GM15510 (cell line): ENCODE results near the gene HEYL.

Experiments
- POLR2A ChIP-seq: IDR thresholded peaks from 3 replicates; pipeline ENCODE4 v1.6.1; 2011; ENCODE audit warnings: borderline replicate concordance; ENCODE audit not compliant: insufficient read length; ENCODE audit errors: extremely low read depth

Gene HEYL

GRCh38 chr1:39673215-39673614, 33.8 kb upstream of the HEYL start:
- no peak for TF ChIP-seq POLR2A

GRCh38 chr1:39672551-39672947, 33.1 kb upstream of the HEYL start:
- no peak for TF ChIP-seq POLR2A

GRCh38 chr1:39671793-39672550, 32.5 kb upstream of the HEYL start, which contains the start of gene NT5C1A:
Gene NT5C1A (minus strand): TSS chr1:39672107. CDS start chr1:39672038, 69 bp downstream.
- TF ChIP-seq POLR2A = no peak

GRCh38 chr1:39671433-39671792, 32.0 kb upstream of the HEYL start:
- no peak for TF ChIP-seq POLR2A

- TF ChIP-seq POLR2A = no peak
These were observed 31.2 kb upstream of the HEYL start for GRCh38 chr1:39670689-39671088.

GRCh38 chr1:39668894-39669293, 29.5 kb upstream of the HEYL start:
- TF ChIP-seq POLR2A = no peak

- no peak for TF ChIP-seq POLR2A
These were observed 28.7 kb upstream of the HEYL start for GRCh38 chr1:39668111-39668510.

- no peak for TF ChIP-seq POLR2A
These were observed 27.3 kb upstream of the HEYL start for GRCh38 chr1:39666772-39667171.

GRCh38 chr1:39663559-39663958, 24.1 kb upstream of the HEYL start:
- no peak for TF ChIP-seq POLR2A

GRCh38 chr1:39662861-39663260, 23.4 kb upstream of the HEYL start:
- no peak for TF ChIP-seq POLR2A

GRCh38 chr1:39659538-39659937, 20.1 kb upstream of the HEYL start:
- TF ChIP-seq POLR2A = no peak

GRCh38 chr1:39659110-39659509, 19.7 kb upstream of the HEYL start:
- TF ChIP-seq POLR2A = no peak

- no peak for TF ChIP-seq POLR2A
These were observed 18.6 kb upstream of the HEYL start for GRCh38 chr1:39657923-39658485.

- TF ChIP-seq POLR2A = no peak
These were observed 18.0 kb upstream of the HEYL start for GRCh38 chr1:39657402-39657801.

- TF ChIP-seq POLR2A = no peak
These were observed 16.9 kb upstream of the HEYL start for GRCh38 chr1:39656391-39656790.

- TF ChIP-seq POLR2A = no peak
These were observed 16.3 kb upstream of the HEYL start for GRCh38 chr1:39655578-39656268.

GRCh38 chr1:39654291-39654690, 14.8 kb upstream of the HEYL start:
- TF ChIP-seq POLR2A = no peak

GRCh38 chr1:39653546-39654031, 14.1 kb upstream of the HEYL start:
- no peak for TF ChIP-seq POLR2A
